Activated CD8-positive, alpha-beta memory T cell treated with anti-CD3 and anti-CD28 coated beads for 4 hours (primary cell): ENCODE results near the gene NFIB.

Experiments used
- DNase-seq, 2 donors: peaks; one replicate each; pipeline ENCODE4 v3.0.0-alpha.2; 2020; ENCODE audit warnings: low read depth in 2 of 2

NFIB gene

DNA sequence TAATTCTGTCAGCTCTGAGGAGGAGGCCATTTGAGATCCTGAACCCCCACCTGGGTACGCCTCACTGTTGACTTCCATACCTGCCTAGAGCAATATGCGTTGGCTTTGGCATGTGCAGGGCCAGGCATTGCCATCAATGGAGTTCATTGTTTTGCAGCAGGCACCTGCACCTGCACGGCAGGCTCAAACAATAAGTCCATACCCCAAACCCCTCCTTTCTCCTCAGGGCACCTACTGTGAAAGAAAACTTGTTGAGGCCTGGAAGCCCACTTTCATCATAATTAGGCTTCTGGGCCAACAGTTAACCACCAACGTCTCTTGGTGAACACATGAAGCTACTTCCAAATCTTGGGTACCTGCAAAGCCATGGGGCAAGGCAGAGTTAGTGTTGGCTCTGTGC is 238.7 kb downstream of the NFIB start:
- DNase-seq, result no peak

- DNase-seq, result no peak
These were observed 241.1 kb downstream of the NFIB start for GRCh38 chr9:14072850-14073249.

- DNase-seq, result no peak
These were observed 242.5 kb downstream of the NFIB start for GRCh38 chr9:14071484-14071883.

- DNase-seq, result no peak
These were observed 245.3 kb downstream of the NFIB start for GRCh38 chr9:14068690-14069089.

- DNase-seq, result no peak
These were observed 247.1 kb downstream of the NFIB start for GRCh38 chr9:14066831-14067230.

- no peak for DNase-seq
These were observed 247.9 kb downstream of the NFIB start for GRCh38 chr9:14066032-14066431.

GRCh38 chr9:14064940-14065339 is 249.0 kb downstream of the NFIB start:
- DNase-seq, result no peak

- DNase-seq, result no peak
These were observed 250.2 kb downstream of the NFIB start for GRCh38 chr9:14063756-14064155.

GRCh38 chr9:14062586-14063221 is 251.2 kb downstream of the NFIB start:
- no peak for DNase-seq

GRCh38 chr9:14061936-14062585 is 251.9 kb downstream of the NFIB start:
- no peak for DNase-seq

GRCh38 chr9:14058325-14058688 is 255.6 kb downstream of the NFIB start:
- DNase-seq, result no peak

- no peak for DNase-seq
These were observed 256.3 kb downstream of the NFIB start for GRCh38 chr9:14057368-14058324.

- DNase-seq, result no peak
These were observed 257.6 kb downstream of the NFIB start for GRCh38 chr9:14056316-14056861.

- no peak for DNase-seq
These were observed 259.8 kb downstream of the NFIB start for GRCh38 chr9:14054096-14054495.

DNA sequence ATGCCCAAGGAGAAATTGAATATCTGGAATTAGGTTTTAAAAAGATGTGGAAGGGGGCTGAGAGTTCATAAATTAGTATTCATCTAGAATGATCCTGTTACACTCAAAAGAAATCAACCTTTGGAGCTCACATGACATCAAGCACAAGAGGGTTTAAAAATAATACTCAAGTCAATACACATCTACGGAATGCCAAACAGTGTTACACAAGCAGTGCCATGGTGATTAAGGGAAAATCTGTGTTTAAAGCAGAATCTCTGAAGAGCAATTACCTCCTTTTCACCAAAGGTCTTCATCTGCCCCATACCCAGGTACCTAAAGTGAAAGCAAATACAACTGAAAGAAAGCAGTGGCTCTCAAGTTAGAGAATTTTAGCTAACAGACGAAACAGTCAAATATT is 261.6 kb downstream of the NFIB start:
- DNase-seq, result no peak

GRCh38 chr9:14051419-14051818 is 262.5 kb downstream of the NFIB start:
- DNase-seq, result no peak

- DNase-seq, result no peak
These were observed 270.5 kb downstream of the NFIB start for GRCh38 chr9:14043483-14043882.

DNA sequence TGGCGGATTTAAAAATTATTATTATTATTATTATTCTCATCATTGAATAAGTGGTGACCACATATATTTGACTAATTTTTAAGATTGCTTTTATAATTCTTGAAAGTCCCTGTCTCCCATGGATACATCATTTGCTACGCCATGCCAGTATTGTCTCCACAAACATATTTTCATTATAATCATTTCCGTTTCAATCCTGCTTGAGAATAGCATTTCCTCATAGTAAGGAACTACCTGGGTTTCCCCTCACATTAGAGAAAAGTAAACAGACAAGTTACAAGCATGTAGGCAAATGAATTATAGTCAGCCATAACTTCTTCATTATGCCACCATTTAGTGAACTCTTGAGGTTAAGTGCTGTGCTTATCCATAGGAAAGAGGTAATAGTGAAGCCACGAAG is 276.6 kb downstream of the NFIB start:
- no peak for DNase-seq

DNA sequence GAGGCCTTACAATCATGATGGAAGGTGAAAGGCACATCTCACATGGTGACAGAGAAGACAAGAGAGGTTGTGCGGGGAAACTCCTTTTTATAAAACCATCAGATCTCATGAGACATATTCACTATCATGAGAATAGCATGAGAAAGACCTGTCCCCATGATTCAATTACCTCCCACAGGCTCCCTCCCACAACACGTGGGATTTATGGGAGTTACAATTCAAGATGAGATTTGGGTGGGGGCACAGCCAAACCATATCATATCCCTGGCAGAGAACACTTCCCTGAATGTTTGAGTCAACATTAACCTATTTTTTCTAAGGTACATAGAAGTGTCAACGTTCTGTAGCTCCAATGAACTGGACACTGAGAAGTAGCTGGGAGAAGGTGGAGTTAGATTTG is 280.9 kb downstream of the NFIB start:
- DNase-seq, result no peak
